ENCODE measurements around the gene PHF19. TPM values are rescaled to one million over a fixed set of nuclear protein-coding genes. Genes with fewer than 3 reads are reported as not detected.
A peak's percentile ranks its signal among the peaks of the same experiment; 100 is the strongest.

Gene PHF19
- total and polyA plus RNA-seq, 10 of the 15 experiments (the other 5 are each of a cell fraction or from before 2014, with no cell fraction given) = 26.0 to 133 (median 87.7) TPM

DNA sequence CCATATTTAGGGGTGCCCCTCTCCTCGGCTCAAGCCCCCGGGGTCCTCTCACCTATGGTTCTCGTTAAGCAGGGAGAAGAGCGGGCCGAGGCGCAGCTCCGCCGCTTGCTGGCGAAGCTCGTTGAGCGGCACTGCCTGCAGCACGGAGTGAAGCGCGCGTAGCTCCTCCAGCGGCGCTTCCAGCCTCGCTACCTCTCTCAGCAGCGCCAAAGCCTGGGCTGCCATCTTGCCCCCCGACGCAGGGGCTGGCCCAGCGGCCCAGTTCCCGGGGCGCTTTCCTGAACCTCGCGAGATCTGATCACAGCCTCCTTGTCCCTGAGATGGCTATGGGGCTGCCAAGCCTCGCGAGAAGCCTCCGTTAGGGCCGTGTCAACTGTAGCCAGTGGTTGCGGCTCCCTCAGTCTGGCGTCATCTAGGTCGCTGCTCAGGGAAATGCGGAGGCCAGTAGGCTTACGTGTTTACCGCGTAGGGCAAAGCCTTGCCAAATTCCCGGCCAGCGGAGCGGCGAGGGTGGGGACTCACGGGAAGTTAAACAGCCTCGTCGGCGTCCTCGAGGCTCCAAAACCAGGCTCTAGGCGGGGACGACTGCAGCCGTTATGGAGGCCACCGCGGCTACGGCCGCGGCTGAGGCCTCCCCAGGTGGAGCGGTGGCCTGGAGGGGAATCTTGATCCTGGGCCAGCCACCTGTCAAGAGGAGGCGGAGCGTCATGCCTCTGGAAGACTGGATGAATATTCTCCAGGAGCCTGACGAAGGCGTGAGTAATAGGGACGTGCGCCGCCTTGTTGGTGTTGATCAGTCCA is 34.1 kb downstream of the PHF19 start, which contains the start of gene PSMD5 (continued):
- TF ChIP-seq, protein P1, sequence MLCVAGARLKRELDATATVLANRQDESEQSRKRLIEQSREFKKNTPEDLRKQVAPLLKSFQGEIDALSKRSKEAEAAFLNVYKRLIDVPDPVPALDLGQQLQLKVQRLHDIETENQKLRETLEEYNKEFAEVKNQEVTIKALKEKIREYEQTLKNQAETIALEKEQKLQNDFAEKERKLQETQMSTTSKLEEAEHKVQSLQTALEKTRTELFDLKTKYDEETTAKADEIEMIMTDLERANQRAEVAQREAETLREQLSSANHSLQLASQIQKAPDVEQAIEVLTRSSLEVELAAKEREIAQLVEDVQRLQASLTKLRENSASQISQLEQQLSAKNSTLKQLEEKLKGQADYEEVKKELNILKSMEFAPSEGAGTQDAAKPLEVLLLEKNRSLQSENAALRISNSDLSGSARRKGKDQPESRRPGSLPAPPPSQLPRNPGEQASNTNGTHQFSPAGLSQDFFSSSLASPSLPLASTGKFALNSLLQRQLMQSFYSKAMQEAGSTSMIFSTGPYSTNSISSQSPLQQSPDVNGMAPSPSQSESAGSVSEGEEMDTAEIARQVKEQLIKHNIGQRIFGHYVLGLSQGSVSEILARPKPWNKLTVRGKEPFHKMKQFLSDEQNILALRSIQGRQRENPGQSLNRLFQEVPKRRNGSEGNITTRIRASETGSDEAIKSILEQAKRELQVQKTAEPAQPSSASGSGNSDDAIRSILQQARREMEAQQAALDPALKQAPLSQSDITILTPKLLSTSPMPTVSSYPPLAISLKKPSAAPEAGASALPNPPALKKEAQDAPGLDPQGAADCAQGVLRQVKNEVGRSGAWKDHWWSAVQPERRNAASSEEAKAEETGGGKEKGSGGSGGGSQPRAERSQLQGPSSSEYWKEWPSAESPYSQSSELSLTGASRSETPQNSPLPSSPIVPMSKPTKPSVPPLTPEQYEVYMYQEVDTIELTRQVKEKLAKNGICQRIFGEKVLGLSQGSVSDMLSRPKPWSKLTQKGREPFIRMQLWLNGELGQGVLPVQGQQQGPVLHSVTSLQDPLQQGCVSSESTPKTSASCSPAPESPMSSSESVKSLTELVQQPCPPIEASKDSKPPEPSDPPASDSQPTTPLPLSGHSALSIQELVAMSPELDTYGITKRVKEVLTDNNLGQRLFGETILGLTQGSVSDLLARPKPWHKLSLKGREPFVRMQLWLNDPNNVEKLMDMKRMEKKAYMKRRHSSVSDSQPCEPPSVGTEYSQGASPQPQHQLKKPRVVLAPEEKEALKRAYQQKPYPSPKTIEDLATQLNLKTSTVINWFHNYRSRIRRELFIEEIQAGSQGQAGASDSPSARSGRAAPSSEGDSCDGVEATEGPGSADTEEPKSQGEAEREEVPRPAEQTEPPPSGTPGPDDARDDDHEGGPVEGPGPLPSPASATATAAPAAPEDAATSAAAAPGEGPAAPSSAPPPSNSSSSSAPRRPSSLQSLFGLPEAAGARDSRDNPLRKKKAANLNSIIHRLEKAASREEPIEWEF (IDR thresholded peaks at IDR 0.05; ENCODE audit: insufficient replicate concordance, low read depth, low read length) = no peak
- no peak for TF ChIP-seq HDGF (IDR thresholded peaks at IDR 0.05)
- no peak for TF ChIP-seq NFXL1 (IDR thresholded peaks at IDR 0.05; ENCODE audit: borderline replicate concordance)
- TF ChIP-seq STAT1 (conservative IDR thresholded peaks at IDR 0.05) = no peak
- TF ChIP-seq FOXM1 (IDR thresholded peaks at IDR 0.05; ENCODE audit: low read depth, low read length) = no peak
- peak; percentile 74; the same call in 1 of the 2 replicates for TF ChIP-seq SMAD5 (IDR thresholded peaks at IDR 0.05; ENCODE audit: low read depth)
- TF ChIP-seq RAD21 (IDR thresholded peaks at IDR 0.05; ENCODE audit: insufficient read depth, low read depth, low read length) = no peak
- no peak for TF ChIP-seq SUPT20H (IDR thresholded peaks at IDR 0.05; ENCODE audit: borderline replicate concordance, control insufficient read depth, low read depth, low read length)
- TF ChIP-seq, protein P2, sequence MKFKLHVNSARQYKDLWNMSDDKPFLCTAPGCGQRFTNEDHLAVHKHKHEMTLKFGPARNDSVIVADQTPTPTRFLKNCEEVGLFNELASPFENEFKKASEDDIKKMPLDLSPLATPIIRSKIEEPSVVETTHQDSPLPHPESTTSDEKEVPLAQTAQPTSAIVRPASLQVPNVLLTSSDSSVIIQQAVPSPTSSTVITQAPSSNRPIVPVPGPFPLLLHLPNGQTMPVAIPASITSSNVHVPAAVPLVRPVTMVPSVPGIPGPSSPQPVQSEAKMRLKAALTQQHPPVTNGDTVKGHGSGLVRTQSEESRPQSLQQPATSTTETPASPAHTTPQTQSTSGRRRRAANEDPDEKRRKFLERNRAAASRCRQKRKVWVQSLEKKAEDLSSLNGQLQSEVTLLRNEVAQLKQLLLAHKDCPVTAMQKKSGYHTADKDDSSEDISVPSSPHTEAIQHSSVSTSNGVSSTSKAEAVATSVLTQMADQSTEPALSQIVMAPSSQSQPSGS (IDR thresholded peaks at IDR 0.05; ENCODE audit: low read length) = peak; percentile 80

All from GM12878 (cell line).